HG02938 (cell line): ENCODE data around the gene CDKAL1.
"Not testable (repeated sequence)": the region's sequence is repeated elsewhere in the genome, so short reads cannot be mapped to it uniquely, and the experiment has no call there.

Source experiments
- ATAC-seq: cut with Tn5 transposase; IDR thresholded peaks from one replicate; pipeline ENCODE4 v1.9.1; 2021; ENCODE audit warnings: mild to moderate bottlenecking, moderate library complexity; ENCODE audit not compliant: unreplicated experiment

The CDKAL1 gene

DNA sequence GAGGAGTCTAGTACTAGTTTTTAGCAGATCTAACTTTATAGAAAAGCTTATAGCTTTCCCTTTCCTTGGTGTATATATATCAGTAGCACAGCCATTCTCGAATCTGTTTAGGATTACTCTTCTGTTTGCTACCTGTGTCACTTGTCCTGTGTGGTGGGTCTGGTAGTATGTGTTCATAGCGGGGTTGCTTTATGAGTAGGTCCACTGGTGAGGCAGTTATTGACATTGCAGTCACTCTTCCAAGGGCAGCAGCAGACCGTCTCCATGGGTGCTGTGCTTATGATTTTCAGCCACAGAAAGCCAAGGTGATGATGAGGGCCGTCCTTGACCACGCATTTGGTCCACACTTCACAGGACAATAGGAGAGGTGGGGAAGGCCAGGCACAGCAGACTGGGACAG is 171.5 kb downstream of the CDKAL1 start:
- ATAC-seq: no peak

- no peak for ATAC-seq
These were observed 172.1 kb downstream of the CDKAL1 start for GRCh38 chr6:20706238-20706938.

- no peak for ATAC-seq
These were observed 172.8 kb downstream of the CDKAL1 start for GRCh38 chr6:20706939-20707485.

- ATAC-seq: no peak
These were observed 173.6 kb downstream of the CDKAL1 start for GRCh38 chr6:20707870-20708269.

- ATAC-seq: peak; percentile 71
These were observed 174.3 kb downstream of the CDKAL1 start for GRCh38 chr6:20708367-20709124.

- ATAC-seq: no peak
These were observed 175.2 kb downstream of the CDKAL1 start for GRCh38 chr6:20709451-20709850.

GRCh38 chr6:20710341-20710740 is 176.1 kb downstream of the CDKAL1 start:
- no peak for ATAC-seq

DNA sequence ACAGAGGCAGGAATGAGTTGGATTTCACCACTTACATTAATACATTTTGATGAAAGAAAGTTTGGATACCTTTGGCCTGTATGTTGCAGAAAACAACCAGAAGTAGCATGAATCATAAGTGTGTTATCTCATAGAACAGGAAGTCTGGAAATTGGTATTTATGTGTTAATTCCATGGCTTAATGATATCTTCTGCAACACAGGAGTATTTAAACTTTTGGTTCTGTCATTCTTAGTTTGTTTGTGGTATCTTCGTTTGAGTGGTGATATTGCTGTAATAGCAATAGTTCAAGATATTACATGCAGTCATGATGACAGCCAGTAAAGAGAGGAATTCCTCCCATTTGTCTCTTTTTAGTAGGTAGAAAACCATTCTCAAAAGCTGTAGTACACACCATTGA is 177.3 kb downstream of the CDKAL1 start:
- ATAC-seq: no peak

GRCh38 chr6:20712011-20712410 is 177.8 kb downstream of the CDKAL1 start:
- ATAC-seq: no peak

DNA sequence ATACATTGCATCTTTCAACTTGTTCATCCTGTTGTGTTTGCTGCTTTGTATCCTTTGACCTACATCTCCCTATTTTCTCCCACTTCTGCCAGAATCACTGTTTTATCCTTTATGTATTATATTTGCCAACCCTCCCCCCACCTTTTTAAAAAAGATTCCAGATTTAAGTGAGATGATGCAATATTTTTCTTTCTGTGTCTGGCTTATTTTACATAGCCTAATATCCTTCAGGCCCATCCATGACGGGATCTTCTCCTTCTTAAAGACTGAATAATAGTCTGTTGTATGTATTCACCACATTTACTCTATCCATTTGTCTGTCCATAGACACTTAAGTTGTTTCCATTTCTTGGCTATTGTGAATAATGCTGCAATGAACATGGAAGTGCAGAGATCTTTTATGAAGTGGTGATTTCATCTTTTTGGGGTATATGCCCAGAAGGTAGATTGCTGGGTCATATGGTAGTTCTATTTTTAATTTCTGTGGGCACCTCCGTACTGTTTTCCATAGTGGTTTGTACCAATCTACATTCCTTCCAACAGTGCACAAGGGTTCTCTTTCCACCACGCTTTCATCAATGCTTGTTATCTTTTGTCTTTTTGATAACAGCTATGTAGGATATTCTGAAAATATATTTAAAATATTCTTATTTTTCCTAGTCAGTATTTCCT is 181.0 kb downstream of the CDKAL1 start:
- ATAC-seq: no peak

DNA sequence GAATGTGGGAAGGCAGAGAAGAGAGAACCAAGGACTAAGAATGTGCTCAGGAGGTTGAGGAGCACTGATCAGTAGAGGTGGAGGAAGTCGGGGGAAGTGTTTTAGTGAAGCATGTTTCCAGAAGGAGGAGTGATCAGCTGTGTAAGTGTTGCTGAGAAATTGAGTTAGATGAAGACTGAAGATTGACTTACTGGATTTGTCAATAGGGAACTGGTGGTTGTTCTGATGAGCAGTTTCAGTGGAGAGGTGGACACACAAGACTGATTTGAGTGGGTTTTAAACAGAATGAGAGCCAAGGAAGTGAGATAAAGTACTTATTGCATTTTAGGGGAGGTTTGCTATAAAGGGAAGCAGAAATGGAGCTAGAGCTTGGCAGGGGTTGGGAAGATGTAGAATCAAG is 182.6 kb downstream of the CDKAL1 start:
- ATAC-seq: peak; percentile 80

GRCh38 chr6:20717743-20718142 is 183.5 kb downstream of the CDKAL1 start:
- peak; percentile 59 for ATAC-seq

DNA sequence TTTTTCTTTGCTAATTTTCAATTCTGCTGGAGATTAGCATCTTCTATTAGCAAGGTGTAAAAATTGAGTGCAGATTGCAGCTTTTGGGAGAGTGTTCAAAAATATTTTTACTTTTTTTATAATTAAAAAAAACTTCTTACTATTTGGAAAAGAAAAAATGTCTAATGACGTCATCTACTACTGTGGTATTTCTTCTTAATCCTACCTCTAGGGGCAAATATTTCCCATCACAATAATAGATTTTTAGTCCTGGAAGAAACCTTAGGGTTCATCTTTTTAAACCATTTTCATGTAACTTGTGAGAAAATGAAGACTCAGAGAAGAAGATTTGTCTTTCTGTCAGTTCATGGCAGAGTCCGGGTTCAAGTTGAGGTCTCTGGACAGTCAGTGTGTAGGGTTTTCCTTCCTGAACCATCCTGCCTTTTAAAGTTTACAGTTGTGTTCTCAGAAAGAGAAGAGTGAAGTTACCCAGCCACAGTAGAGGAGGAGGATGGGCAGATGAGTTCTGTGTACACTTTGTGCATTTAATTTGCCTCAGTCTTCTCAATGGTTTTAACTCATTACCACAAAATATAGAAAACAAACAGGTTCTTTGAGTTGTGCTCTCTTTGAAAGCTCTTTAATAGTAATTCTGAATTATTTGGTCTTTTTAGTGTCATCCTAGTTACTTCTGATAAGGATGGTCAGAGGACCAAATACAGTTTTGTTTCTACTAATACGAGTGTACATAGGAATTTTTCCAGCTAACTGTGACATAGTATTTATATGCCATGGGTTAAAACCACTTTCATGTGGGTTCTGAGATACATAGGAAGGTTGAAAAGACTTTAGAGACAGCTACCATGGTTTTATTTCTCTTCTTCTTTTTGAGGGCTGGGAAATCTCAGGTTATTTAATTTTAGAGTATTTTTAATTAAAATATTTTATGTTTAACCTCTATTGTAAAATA is 184.7 kb downstream of the CDKAL1 start:
- no peak for ATAC-seq

GRCh38 chr6:20719980-20720379 is 185.7 kb downstream of the CDKAL1 start:
- no peak for ATAC-seq

DNA sequence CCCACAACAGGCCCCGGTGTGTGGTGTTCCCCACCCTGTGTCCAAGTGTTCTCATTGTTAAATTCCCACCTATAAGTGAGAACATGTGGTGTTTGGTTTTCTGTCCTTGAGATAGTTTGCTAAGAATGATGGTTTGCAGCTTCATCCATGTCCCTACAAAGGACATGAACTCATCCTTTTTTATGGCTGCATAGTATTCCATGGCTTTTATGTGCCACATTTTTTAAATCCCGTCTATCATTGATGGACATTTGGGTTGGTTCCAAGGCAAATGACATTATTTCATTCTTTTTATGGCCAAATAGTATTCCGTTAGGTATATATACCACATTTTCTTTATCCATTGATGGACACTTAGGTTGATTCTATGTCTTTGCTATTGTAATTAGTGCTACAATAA is 186.9 kb downstream of the CDKAL1 start:
- ATAC-seq: not testable (repeated sequence)

DNA sequence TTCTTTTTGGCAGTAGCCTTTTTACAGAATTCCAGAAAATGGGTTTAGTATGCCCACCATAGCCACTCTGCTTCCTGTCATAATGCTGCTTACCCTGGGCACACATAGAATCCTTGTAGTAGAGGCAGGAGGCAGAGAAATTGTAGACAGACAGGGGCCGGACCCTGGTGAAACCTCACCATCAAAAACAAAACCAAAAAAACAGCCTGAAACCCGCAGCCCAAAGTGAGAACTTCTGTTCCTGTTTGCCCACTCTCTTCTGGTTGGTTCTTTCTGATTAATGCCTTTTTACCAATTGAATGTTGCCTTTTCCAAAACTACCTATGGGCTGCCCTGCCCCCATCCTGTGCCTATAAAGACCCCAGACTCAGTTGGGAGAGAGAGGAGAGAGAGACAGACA is 188.2 kb downstream of the CDKAL1 start:
- ATAC-seq: no peak

GRCh38 chr6:20723236-20723635 is 189.0 kb downstream of the CDKAL1 start:
- ATAC-seq: no peak

DNA sequence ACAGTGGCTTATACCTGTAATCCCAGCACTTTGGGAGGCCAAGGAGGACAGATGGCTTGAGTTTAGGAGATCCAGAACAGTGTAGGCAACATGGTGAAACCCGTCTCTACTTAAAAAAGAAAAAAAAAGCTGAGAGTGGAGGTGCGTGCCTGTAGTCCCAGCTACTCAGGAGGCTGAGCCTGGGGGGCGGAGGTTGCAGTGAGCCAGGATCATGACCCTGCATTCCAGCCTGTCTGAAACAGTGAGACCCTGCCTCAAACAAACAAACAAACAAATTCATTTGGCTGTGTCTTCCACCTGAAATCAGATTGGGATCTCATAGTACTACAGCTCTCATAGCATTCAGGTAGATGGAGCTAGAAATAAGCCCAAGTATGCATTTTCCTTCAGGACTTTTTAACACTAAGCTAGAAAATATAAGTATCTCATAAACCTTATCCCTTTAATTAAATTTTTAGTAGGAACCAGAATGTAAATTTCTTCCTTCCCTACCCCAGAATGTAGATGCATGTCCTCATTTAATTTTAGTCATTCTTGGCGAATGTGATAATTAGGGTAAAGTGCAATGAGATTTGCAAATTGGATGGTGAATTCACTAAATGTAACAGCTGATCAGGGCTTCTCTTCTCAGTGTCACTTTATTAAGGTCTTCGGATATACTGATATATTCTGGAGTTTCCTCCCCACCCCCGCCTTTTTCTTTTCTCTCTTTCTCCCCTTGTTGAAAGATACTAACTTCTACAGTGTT is 190.4 kb downstream of the CDKAL1 start:
- ATAC-seq: no peak

DNA sequence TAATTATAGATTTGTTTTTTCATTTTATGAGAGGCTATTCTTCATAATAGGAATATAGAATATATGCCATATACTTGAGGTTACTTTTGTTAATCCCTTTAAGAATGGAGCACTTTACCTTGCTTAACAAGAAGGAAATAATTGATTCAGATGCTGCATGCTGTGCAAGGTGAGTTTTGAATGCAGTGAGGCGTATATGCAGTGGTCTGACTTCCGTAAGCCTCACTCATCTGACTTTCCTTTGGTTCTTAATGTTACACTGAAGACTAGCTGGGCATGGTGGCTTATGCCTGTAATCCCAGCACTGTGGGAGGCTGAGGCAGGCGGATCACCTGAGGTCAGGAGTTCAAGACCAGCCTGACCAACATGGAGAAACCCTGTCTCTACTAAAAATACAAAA is 191.0 kb downstream of the CDKAL1 start:
- ATAC-seq: not testable (repeated sequence)

DNA sequence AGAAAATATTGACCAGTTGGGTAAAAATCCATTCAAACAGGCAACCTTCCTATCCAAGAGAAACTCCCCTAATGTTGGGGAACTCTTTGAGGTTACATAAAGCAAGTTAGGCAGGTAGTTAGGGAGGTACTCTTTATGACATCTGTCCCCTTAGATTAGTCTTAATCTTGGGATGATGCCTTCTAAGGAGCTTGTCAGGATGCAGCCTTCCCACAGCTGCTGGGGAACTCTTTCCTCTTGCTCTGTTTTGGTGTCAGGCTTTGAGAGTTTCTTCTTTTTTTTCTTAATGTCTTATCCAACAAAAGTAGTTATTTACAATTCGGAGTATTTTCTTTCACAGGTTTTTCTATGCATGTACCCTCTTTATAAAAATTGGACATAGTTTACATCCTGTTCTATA is 194.8 kb downstream of the CDKAL1 start:
- ATAC-seq: no peak
